Sigmoid colon (tissue), 4 donors: ENCODE measurements around the gene INO80B.

ENCODE experiments used
- CTCF ChIP-seq, 4 experiments: fragments of 450-650 bp in 3 of 4; fragments of 200-600 bp in 1 of 4; IDR thresholded peaks; one replicate each; pipeline ENCODE4 v1.5.1; 2016 to 2019; ENCODE audit warnings: antibody characterized with exemption in 4 of 4, mild to moderate bottlenecking in 3 of 4, moderate library complexity in 2 of 4
- EP300 ChIP-seq, 4 donors: sonication (generic); formaldehyde crosslinking; IDR thresholded peaks; one replicate each; pipeline ENCODE4 v1.6.1; 2017; ENCODE audit warnings: antibody characterized with exemption in 4 of 4
- POLR2A ChIP-seq, 2 donors: fragments of 450-650 bp; IDR thresholded peaks; one replicate each; pipeline ENCODE4 v1.6.1; 2016; ENCODE audit warnings: antibody characterized with exemption in 2 of 2, mild to moderate bottlenecking in 2 of 2, moderate library complexity in 2 of 2

GRCh38 chr2:74436848-74437695 lies 17.8 kb upstream of the INO80B start:
- TF ChIP-seq CTCF (IDR thresholded peaks at IDR 0.05) (no peak), EP300 (IDR thresholded peaks at IDR 0.05) (no peak), POLR2A (IDR thresholded peaks at IDR 0.05) (no peak)
